Measurements from ENCODE around the gene POLR1C. TPM values are rescaled to one million over a fixed set of nuclear protein-coding genes. Genes with fewer than 3 reads are reported as not detected.

Gene POLR1C
- total RNA-seq, 4 donors from 2014 or later = 14.7 to 34.3 (median 25.9) TPM

DNA sequence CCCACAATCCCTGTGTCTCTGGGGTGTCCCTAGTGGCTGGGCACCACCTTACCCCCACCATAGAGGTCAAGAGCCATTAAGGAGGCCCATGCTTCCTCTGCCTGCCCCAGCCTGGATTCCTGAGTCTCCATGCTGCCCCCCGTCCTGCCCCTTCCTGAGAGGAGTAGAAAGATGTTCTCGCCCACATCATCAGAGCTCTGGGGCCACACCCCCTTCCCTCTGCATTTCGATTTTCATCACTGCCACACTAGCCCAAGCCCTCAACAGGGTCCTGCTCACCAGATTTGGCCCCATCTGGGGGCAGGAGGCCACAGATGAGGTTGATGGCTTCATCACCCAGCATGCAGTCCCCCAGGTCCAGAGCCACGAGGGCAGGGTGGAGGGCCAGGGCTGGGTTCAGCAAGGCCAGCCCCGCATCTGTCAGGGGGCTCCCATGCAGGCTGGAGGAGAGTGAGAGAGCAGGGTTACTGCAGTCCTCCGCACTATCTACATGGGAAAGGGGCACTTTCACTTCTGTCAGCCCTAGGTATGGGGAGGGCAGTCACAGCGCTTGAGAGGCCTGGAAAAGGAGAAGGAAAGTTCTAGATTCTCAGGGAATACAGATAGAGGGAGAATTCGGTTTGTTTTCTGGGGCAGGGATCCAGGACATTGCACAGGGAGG lies 8.3 kb upstream of the POLR1C start:
- no peak overlapping the region for H3K27ac ChIP-seq
- WGBS, 2 donors = 61 to 68% methylated on average over 4 to 6 of the region's 8 CpGs
- TF ChIP-seq POLR2A (IDR thresholded peaks at IDR 0.05) = no peak
- TF ChIP-seq, protein P1, sequence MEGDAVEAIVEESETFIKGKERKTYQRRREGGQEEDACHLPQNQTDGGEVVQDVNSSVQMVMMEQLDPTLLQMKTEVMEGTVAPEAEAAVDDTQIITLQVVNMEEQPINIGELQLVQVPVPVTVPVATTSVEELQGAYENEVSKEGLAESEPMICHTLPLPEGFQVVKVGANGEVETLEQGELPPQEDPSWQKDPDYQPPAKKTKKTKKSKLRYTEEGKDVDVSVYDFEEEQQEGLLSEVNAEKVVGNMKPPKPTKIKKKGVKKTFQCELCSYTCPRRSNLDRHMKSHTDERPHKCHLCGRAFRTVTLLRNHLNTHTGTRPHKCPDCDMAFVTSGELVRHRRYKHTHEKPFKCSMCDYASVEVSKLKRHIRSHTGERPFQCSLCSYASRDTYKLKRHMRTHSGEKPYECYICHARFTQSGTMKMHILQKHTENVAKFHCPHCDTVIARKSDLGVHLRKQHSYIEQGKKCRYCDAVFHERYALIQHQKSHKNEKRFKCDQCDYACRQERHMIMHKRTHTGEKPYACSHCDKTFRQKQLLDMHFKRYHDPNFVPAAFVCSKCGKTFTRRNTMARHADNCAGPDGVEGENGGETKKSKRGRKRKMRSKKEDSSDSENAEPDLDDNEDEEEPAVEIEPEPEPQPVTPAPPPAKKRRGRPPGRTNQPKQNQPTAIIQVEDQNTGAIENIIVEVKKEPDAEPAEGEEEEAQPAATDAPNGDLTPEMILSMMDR (IDR thresholded peaks at IDR 0.05) = no peak
- H3K4me3 ChIP-seq = peak overlapping the region in 1 of 4 donors; percentile 82
- peaks cover 0 to 29% (median 3%) of the 10 kb centered on the region in 4 donors for H3K27me3 ChIP-seq
- intact Hi-C loops (cut with DNase I) = loop anchor here (10.0 kb wide), 1 partner anchor 244 kb away; no protein-coding TSS in a partner anchor
- no peak for DNase-seq
- peaks cover 10 to 44% (median 19%) of the 10 kb centered on the region in 3 donors for H3K4me1 ChIP-seq
- no peaks in the 10 kb centered on the region for H3K9me3 ChIP-seq
- peaks cover 28 to 55% (median 31%) of the 10 kb centered on the region in 3 donors for H3K36me3 ChIP-seq

DNA sequence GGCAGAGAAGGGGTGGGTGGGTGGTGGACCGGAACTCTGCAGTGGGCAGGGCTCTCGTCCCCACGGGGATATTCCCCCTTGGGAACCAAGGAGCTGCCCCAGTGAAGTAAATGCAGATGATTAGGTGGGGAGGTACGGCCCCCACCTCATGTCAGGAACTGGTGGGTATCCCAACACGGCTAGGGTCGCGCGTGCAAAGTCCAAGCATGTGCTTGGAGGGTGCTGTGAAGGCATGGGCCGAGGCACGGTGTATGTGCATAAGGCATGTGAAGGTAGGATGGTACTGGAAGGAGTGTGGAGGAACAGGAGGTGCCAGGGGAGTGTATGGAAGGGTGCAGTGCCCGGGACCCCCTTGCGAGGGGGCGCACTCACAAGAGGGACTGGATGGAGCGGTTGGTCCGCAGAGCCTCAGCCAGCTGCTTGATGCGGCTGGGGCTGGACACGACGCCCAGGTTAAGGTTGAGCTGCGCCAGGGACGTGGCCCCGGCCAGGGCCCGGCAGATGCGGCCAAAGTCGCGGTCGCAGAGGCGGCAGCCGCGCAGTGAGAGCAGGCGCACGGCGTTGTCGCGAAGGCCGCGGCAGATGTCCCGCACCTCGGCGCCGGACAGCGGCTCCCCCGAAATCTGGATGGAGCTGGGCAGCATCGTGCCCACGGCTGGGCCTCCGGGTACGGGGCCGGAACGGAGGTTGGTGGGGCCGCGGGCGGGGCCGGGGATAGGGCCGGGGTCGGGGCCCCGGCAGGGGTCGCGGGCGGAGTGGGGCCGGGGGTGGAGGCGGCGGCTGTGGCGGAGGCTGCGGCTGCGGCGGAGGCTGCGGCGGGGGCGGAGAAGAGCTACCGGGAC lies 7.5 kb upstream of the POLR1C start:
- Histone ChIP-seq H3K4me1 (peaks cover 10 to 51% (median 19%) of the 10 kb centered on the region in 3 donors), H3K9me3 (no peaks in the 10 kb centered on the region), H3K27me3 (peaks cover 0 to 29% (median 3%) of the 10 kb centered on the region in 4 donors), H3K4me3 (peak overlapping the region; percentile 52 to 91 (median 77)), H3K27ac (peak overlapping the region in 3 of 4 donors; percentile 57 to 82 (median 57)), H3K36me3 (peaks cover 31 to 55% (median 35%) of the 10 kb centered on the region in 3 donors)
- no peak for TF ChIP-seq POLR2A (IDR thresholded peaks at IDR 0.05)
- TF ChIP-seq, protein P1 (IDR thresholded peaks at IDR 0.05) = no peak
- intact Hi-C loops (cut with DNase I) = loop anchor here (10.0 kb wide), 1 partner anchor 245 kb away; no protein-coding TSS in a partner anchor
- no peak for DNase-seq
- 26% methylated on average over 15 to 16 of the region's 69 CpGs for WGBS, 2 donors

DNA sequence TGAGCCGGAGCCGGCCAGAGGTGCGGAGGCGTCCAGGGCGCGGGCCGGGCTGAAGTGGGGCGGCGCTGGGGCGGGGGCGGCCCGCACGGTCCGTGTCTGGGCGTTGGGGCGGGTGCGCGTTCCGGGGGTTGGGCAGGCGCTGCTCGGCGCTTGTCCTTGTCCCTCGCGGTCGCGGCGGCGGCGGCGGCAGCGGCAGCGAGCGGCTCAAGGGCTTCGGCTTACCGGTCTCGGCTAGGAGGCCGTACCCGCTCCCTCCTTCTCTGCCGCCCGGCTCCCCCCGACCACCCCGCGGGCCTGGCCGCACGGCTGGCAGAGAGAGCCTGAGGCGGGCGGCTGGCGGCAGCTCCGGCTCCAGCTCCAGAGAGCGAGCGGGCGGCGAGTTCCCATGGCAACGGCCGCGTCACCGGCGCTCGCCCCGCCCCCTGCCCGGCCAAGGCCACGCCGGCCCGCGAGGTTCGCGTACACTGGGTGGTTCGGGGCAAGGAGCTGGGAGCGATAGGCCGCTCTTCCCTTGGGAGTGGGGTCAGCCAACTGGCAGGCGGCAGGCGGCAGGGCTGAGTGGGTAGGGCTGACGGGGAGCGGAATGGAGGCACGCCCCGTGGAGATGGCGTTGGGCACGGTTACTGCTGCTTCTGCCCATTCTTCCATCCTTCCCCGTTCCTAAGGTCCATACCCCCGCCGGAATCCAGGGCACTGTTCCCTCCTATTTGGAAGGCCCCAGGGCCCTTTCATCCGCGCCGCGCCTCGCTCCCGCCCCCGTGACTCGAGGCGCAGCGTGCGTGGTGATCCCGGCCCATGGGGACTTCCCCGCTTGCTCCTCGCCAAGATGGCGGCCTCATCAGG lies 6.7 kb upstream of the POLR1C start, which contains the start of gene LRRC73:
LRRC73 (minus strand) TSS at position 363 of the 843 bp plus-strand sequence. CDS start 561 bp downstream, outside the sequence.
- H3K4me1 ChIP-seq = peaks cover 10 to 60% (median 28%) of the 10 kb centered on the region in 3 donors
- TF ChIP-seq, protein P1 (IDR thresholded peaks at IDR 0.05) = no peak
- TF ChIP-seq POLR2A (IDR thresholded peaks at IDR 0.05) = peak in 2 of 4 donors; percentile 15 to 21
- 0 to 30% methylated on average over 2 to 4 of the region's 96 CpGs for WGBS, 2 donors
- no peaks in the 10 kb centered on the region for H3K9me3 ChIP-seq
- intact Hi-C loops (cut with DNase I) = loop anchor here (10.0 kb wide), 1 partner anchor 245 kb away; no protein-coding TSS in a partner anchor
- H3K27me3 ChIP-seq = peaks cover 0 to 29% (median 3%) of the 10 kb centered on the region in 4 donors
- H3K36me3 ChIP-seq = peaks cover 26 to 55% (median 34%) of the 10 kb centered on the region in 3 donors
- H3K27ac ChIP-seq = peak within 1 kb of the TSS; percentile 57 to 82 (median 64)
- DNase-seq = peak; percentile 24
- H3K4me3 ChIP-seq = peak within 1 kb of the TSS; percentile 52 to 91 (median 77)

DNA sequence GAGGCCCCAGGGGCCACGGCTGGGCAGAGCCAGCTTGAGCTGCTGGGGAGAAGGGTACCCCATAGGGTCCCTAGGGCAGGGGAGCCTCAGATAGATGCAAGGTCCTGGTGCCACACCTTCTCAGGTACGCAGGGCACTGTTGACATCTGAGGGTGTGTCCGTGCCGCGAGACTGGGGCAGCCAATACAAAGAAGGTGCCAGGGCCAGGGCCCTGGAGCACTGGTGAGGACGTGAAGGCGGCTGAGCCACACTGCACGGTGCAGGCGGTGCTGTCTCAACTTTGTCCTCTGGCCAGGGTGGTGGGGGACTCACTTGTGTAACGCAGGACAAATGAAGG lies 6.1 kb upstream of the POLR1C start:
- H3K36me3 ChIP-seq = peaks cover 22 to 55% (median 37%) of the 10 kb centered on the region in 3 donors
- TF ChIP-seq, protein P1 (IDR thresholded peaks at IDR 0.05) = no peak
- no peak for TF ChIP-seq POLR2A (IDR thresholded peaks at IDR 0.05)
- WGBS, 2 donors = 43 to 54% methylated on average over 5 to 10 of the region's 10 CpGs
- no peak for DNase-seq
- peak overlapping the region; percentile 57 to 82 (median 64) for H3K27ac ChIP-seq
- no peaks in the 10 kb centered on the region for H3K9me3 ChIP-seq
- H3K27me3 ChIP-seq = peaks cover 0 to 29% (median 3%) of the 10 kb centered on the region in 4 donors
- intact Hi-C loops (cut with DNase I) = no loop called here
- H3K4me3 ChIP-seq = peak overlapping the region; percentile 52 to 91 (median 77)
- H3K4me1 ChIP-seq = peaks cover 16 to 65% (median 33%) of the 10 kb centered on the region in 3 donors
